Activated CD4-positive, alpha-beta T cell treated with anti-CD3 and anti-CD28 coated beads, Interleukin-2, amount 50 U/mL, for 24 hours (primary cell): Measurements from ENCODE around the gene MGME1.
"Not testable (repeated sequence)": the region's sequence is repeated elsewhere in the genome, so short reads cannot be mapped to it uniquely, and the experiment has no call there.

ENCODE experiments used
- DNase-seq, 2 donors: peaks; one replicate each; pipeline ENCODE4 v3.0.0-alpha.2; 2020; ENCODE audit warnings: low read depth in 1 of 2, low spot score in 1 of 2

MGME1 gene

DNA sequence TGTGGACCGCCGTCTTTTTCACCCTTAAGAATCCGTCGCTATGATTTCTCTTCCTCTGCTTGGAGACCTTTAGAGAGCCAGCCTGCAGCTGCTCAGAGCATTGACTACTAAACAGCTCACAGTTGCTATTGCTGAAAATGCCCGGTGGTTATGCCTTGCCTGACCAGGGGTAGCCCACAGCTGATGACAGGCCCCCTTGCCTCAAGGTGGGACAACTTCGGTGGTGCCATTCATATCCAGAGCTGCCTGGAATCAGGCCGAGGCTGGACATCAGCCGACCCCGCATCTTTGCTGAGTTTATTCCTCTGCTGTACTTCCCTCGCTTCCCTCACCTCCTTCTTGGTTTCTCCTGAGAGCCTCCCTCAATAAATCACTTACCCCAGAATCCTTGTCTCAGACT, 49.3 kb downstream of the MGME1 start:
- DNase-seq = no peak

DNA sequence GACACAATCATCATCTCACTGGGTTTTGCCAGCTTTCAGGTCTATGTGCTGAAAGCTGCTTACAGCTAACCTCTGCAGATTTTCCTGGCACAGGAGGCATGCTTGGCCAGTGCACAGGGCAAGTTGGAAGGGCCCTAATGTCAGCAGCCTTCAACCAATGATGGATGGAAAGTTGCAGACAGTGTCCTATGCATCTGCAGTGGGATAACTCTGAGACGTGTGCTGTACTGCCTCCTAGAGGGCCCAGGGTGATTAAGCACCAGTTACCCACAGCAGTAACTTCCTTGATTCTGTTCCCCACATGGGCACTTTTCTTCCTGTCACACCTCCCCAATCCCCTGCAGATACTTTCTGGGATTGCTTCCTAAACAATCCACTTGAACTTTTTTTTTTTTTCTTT, 50.2 kb downstream of the MGME1 start:
- no peak for DNase-seq

GRCh38 chr20:18020931-18021330, 52.1 kb downstream of the MGME1 start:
- DNase-seq = no peak

GRCh38 chr20:18024606-18025127, 55.8 kb downstream of the MGME1 start:
- no peak for DNase-seq

DNA sequence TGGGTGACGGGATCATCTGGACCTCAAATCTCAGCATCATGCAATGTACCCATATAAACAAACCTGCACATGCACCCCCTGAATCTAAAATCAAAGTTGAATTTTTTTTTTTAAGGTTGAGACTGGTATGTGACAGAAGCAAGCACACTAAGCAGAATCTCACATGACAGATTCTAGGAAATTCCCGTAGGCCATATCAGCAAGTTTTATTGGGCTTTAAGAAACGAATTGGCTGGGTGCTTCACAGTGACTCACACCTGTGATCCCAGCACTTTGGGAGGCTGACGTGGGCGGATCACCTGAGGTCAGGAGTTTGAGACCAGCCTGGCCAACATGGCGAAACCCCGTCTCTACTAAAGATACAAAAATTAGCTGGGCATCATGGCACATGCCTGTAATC, 58.2 kb downstream of the MGME1 start:
- DNase-seq = not testable (repeated sequence)

DNA sequence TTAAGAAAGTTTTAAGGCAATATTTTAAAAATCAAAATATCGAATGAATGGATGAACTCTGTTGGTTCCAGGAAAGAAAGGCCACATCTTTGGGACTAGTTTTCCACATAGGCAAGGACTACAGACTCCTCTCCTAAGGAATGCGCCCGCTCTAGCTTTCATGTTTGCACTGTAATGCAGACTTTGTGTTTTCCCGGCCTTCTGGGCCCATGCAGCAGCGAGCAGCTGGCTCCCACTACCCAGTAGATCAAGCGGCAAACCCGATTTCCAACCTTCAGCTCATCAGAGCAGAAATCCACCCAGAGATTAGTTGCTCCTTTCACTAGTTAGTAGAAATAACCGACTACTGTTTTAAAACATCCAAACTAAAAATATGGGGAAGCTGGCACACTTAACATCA, 61.2 kb downstream of the MGME1 start:
- no peak for DNase-seq

- no peak for DNase-seq
Observed at GRCh38 chr20:18031050-18031449, 62.2 kb downstream of the MGME1 start.

DNA sequence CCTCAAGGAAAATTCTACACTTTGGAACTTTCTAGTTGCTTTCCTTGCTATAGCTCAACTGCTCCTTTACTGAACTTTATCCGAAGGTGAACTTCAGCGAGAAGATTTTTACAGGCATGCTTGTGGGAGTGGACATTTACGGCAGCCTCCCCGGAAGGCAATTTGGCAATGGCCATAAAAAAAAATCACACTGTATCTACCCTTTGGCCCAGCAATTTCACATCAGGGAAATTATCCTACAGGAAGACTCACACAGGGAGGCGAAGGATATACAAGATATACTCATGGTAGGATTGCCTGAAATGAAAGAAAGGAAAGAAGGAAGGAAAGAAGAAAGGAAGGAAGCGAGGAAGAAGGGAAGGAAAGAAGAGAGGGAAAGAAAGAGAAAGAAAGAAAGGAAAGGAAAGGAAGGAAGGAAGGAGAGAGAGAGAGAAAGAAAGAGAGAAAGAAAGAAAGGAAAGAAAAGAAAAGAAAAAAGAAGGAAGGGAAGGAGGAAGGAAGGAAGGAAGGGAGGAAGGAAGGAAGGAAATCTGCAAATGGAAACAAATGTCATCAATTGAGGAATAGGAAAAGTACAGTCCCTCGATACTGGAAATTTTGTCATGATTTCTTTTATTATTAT, 63.2 kb downstream of the MGME1 start:
- no peak for DNase-seq

DNA sequence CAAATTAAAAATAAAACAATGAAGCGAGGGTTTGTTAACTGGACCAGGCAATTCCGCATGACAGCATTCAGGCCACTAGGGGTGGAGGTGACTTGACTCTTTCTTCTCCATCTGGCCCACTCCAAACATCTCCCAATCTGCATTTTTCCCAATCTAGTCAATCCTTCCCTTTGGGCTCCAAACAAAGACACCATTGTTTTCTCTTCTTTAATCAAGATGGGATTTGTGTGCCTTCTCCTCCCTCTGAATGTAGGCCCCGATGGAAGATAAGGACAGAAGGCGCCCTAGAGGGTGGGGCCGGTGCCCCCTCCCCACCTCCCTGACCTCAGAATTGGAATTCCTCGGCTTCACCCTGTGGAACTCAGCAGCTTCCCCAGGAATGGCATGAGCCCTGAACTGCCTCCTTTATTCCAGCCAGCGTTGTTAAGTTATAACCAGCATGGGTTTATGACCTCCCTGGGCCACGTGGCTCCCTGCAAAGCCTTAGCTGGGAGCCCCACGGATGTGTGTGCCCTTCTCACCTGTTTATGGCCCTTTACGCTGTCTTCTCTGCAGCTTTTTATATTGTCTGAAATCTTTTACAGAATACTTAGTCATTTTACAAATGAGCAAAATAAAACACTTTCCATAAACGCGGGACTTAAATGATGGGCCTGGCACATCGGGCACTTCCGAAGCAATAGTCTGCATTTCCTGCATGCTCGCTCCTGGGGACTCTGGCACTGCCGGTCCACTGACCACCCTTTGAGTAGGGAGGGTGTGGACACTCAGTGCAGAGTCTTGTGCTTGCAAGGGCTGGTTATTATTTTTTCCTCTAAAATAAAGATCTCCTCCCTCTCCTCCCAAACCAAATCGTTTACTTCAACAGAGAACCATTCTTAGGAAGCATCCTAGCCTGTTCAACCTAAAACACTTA, 64.4 kb downstream of the MGME1 start:
- no peak for DNase-seq

GRCh38 chr20:18034039-18034438, 65.2 kb downstream of the MGME1 start:
- no peak for DNase-seq

DNA sequence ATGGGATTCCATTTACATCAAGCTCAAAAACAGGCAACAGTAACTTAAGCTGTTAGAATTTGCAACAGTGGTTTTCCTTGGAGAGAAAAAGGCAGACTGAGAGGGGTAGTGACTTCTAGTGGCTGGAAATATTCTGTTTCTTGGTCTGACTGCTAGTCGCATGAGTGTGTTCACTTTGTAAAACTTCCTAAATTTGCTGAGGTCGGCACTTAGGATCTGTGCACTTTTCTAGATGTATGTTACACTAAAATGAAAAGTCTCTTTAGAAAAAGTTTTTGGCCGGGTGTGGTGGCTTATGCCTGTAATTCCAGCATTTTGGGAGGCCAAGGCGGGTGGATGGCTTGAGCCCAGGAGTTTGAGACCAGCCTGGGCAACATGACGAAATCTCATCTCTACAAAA, 70.2 kb downstream of the MGME1 start:
- DNase-seq = no peak
